ENCODE measurements around the gene SPNS1. TPM values are rescaled to one million over a fixed set of nuclear protein-coding genes. Genes with fewer than 3 reads are reported as not detected.
"Not testable (repeated sequence)": the region's sequence is repeated elsewhere in the genome, so short reads cannot be mapped to it uniquely, and the experiment has no call there.

Gene SPNS1
- total RNA-seq = 10 to 100 TPM; 21.1 to 23.6 TPM

- peaks cover 38% of the 10 kb centered on the region for H3K4me1 Mint-ChIP-seq (ENCODE audit: low read depth)
- peak within 1 kb of the TSS; percentile 99 for H3K27ac Mint-ChIP-seq
- peak; percentile 97 to 98 for ATAC-seq (replicated peaks in 1 of 2)
- H3K4me3 Mint-ChIP-seq = peak within 1 kb of the TSS; percentile 86 to 100
- H3K27me3 Mint-ChIP-seq (ENCODE audit: low read depth) = no peaks in the 10 kb centered on the region
- peaks cover 0 to 5% of the 10 kb centered on the region in 2 donors for H3K36me3 Mint-ChIP-seq (ENCODE audit: insufficient read depth in 2 of 2)
- peak; percentile 93 to 96 for DNase-seq
- no peaks in the 10 kb centered on the region for H3K9me3 Mint-ChIP-seq
Measured at GRCh38 chr16:28974437-28975157, at the start of gene SPNS1. Gene SPNS1 (plus strand): TSS chr16:28974778. CDS start chr16:28975152, 374 bp downstream.

- peak; percentile 80 to 82 for ATAC-seq (replicated peaks in 1 of 2)
- Mint-ChIP-seq H3K27ac (peak overlapping the region; percentile 99), H3K4me1 (ENCODE audit: low read depth) (peaks cover 24% of the 10 kb centered on the region), H3K27me3 (ENCODE audit: low read depth) (no peaks in the 10 kb centered on the region), H3K4me3 (peak overlapping the region; percentile 94 to 98), H3K36me3 (ENCODE audit: insufficient read depth in 2 of 2) (peaks cover 0 to 7% of the 10 kb centered on the region in 2 donors), H3K9me3 (no peaks in the 10 kb centered on the region)
- peak; percentile 89 to 93 for DNase-seq
Measured at GRCh38 chr16:28925386-28926228, 49.0 kb upstream of the SPNS1 start.

- not testable (repeated sequence) for H3K9me3 Mint-ChIP-seq; DNase-seq; H3K36me3 Mint-ChIP-seq (ENCODE audit: insufficient read depth in 2 of 2); ATAC-seq (replicated peaks in 1 of 2); H3K27me3 Mint-ChIP-seq (ENCODE audit: low read depth)
- Mint-ChIP-seq H3K4me1 (ENCODE audit: low read depth) (peaks cover 29% of the 10 kb centered on the region), H3K4me3 (peak overlapping the region; percentile 94 to 98), H3K27ac (peak overlapping the region; percentile 99)
Measured at GRCh38 chr16:28926284-28926683, 48.3 kb upstream of the SPNS1 start.

GRCh38 chr16:28927815-28928214 lies 46.8 kb upstream of the SPNS1 start:
- no peak for DNase-seq
- H3K27ac Mint-ChIP-seq = no peak overlapping the region
- peaks cover 0 to 4% of the 10 kb centered on the region in 2 donors for H3K36me3 Mint-ChIP-seq (ENCODE audit: insufficient read depth in 2 of 2)
- H3K9me3 Mint-ChIP-seq = no peaks in the 10 kb centered on the region
- peaks cover 29% of the 10 kb centered on the region for H3K4me1 Mint-ChIP-seq (ENCODE audit: low read depth)
- H3K4me3 Mint-ChIP-seq = no peak overlapping the region
- no peak for ATAC-seq (replicated peaks in 1 of 2)
- no peaks in the 10 kb centered on the region for H3K27me3 Mint-ChIP-seq (ENCODE audit: low read depth)

- H3K36me3 Mint-ChIP-seq (ENCODE audit: insufficient read depth in 2 of 2) = peaks cover 0 to 4% of the 10 kb centered on the region in 2 donors
- DNase-seq (no peak), ATAC-seq (replicated peaks in 1 of 2) (no peak)
- H3K4me3 Mint-ChIP-seq = no peak overlapping the region
- H3K27me3 Mint-ChIP-seq (ENCODE audit: low read depth) = no peaks in the 10 kb centered on the region
- H3K4me1 Mint-ChIP-seq (ENCODE audit: low read depth) = peaks cover 17% of the 10 kb centered on the region
- H3K27ac Mint-ChIP-seq = peak overlapping the region; percentile 83
- no peaks in the 10 kb centered on the region for H3K9me3 Mint-ChIP-seq
Measured at GRCh38 chr16:28930203-28930602, 44.4 kb upstream of the SPNS1 start.

GRCh38 chr16:28930652-28931051 lies 43.9 kb upstream of the SPNS1 start:
- no peaks in the 10 kb centered on the region for H3K27me3 Mint-ChIP-seq (ENCODE audit: low read depth)
- H3K27ac Mint-ChIP-seq = peak overlapping the region; percentile 83
- peaks cover 20% of the 10 kb centered on the region for H3K4me1 Mint-ChIP-seq (ENCODE audit: low read depth)
- H3K4me3 Mint-ChIP-seq = peak overlapping the region; percentile 9 to 23
- no peak for DNase-seq
- peaks cover 0 to 4% of the 10 kb centered on the region in 2 donors for H3K36me3 Mint-ChIP-seq (ENCODE audit: insufficient read depth in 2 of 2)
- peak; percentile 47 to 67 for ATAC-seq (replicated peaks in 1 of 2)
- H3K9me3 Mint-ChIP-seq = no peaks in the 10 kb centered on the region

GRCh38 chr16:28931801-28932225 lies 42.8 kb upstream of the SPNS1 start, which contains the start of gene CD19:
Gene CD19 (plus strand): TSS chr16:28931971. CDS start chr16:28932001, 30 bp downstream.
- Mint-ChIP-seq H3K4me3 (peak within 1 kb of the TSS; percentile 9 to 23), H3K4me1 (ENCODE audit: low read depth) (peaks cover 25% of the 10 kb centered on the region), H3K9me3 (no peaks in the 10 kb centered on the region), H3K27me3 (ENCODE audit: low read depth) (no peaks in the 10 kb centered on the region), H3K27ac (peak within 1 kb of the TSS; percentile 83), H3K36me3 (ENCODE audit: insufficient read depth in 2 of 2) (peaks cover 0 to 2% of the 10 kb centered on the region in 2 donors)
- DNase-seq = no peak
- ATAC-seq (replicated peaks in 1 of 2) = no peak

- ATAC-seq (replicated peaks in 1 of 2) (no peak), DNase-seq (no peak)
- H3K4me3 Mint-ChIP-seq = no peak overlapping the region
- no peaks in the 10 kb centered on the region for H3K27me3 Mint-ChIP-seq (ENCODE audit: low read depth)
- peak overlapping the region; percentile 13 for H3K27ac Mint-ChIP-seq
- no peaks in the 10 kb centered on the region for H3K9me3 Mint-ChIP-seq
- peaks cover 0 to 2% of the 10 kb centered on the region in 2 donors for H3K36me3 Mint-ChIP-seq (ENCODE audit: insufficient read depth in 2 of 2)
- peaks cover 26% of the 10 kb centered on the region for H3K4me1 Mint-ChIP-seq (ENCODE audit: low read depth)
Measured at GRCh38 chr16:28932339-28933141, 42.0 kb upstream of the SPNS1 start.

- H3K36me3 Mint-ChIP-seq (ENCODE audit: insufficient read depth in 2 of 2) = peaks cover 0 to 2% of the 10 kb centered on the region in 2 donors
- H3K4me3 Mint-ChIP-seq = no peak overlapping the region
- H3K27ac Mint-ChIP-seq = no peak overlapping the region
- DNase-seq (no peak), ATAC-seq (replicated peaks in 1 of 2) (no peak)
- no peaks in the 10 kb centered on the region for H3K9me3 Mint-ChIP-seq
- H3K27me3 Mint-ChIP-seq (ENCODE audit: low read depth) = no peaks in the 10 kb centered on the region
- peaks cover 26% of the 10 kb centered on the region for H3K4me1 Mint-ChIP-seq (ENCODE audit: low read depth)
Measured at GRCh38 chr16:28933171-28933570, 41.4 kb upstream of the SPNS1 start.

- Mint-ChIP-seq H3K27ac (no peak overlapping the region), H3K4me1 (ENCODE audit: low read depth) (peaks cover 25% of the 10 kb centered on the region), H3K9me3 (no peaks in the 10 kb centered on the region), H3K4me3 (peak overlapping the region; percentile 37 to 77), H3K27me3 (ENCODE audit: low read depth) (no peaks in the 10 kb centered on the region), H3K36me3 (ENCODE audit: insufficient read depth in 2 of 2) (peaks cover 0 to 2% of the 10 kb centered on the region in 2 donors)
- ATAC-seq (replicated peaks in 1 of 2) (no peak), DNase-seq (no peak)
Measured at GRCh38 chr16:28935346-28935745, 39.2 kb upstream of the SPNS1 start.

GRCh38 chr16:28935924-28936783 lies 38.4 kb upstream of the SPNS1 start:
- peak overlapping the region; percentile 77 to 87 for H3K4me3 Mint-ChIP-seq
- peak overlapping the region; percentile 6 for H3K27ac Mint-ChIP-seq
- H3K4me1 Mint-ChIP-seq (ENCODE audit: low read depth) = peaks cover 17% of the 10 kb centered on the region
- H3K27me3 Mint-ChIP-seq (ENCODE audit: low read depth) = no peaks in the 10 kb centered on the region
- peaks cover 0 to 2% of the 10 kb centered on the region in 2 donors for H3K36me3 Mint-ChIP-seq (ENCODE audit: insufficient read depth in 2 of 2)
- no peaks in the 10 kb centered on the region for H3K9me3 Mint-ChIP-seq
- ATAC-seq (replicated peaks in 1 of 2) (peak; percentile 99 to 100), DNase-seq (peak; percentile 92 to 94)

GRCh38 chr16:28936784-28937155 lies 37.8 kb upstream of the SPNS1 start:
- peak overlapping the region; percentile 77 to 87 for H3K4me3 Mint-ChIP-seq
- peaks cover 17% of the 10 kb centered on the region for H3K4me1 Mint-ChIP-seq (ENCODE audit: low read depth)
- H3K36me3 Mint-ChIP-seq (ENCODE audit: insufficient read depth in 2 of 2) = peaks cover 0 to 2% of the 10 kb centered on the region in 2 donors
- no peak for ATAC-seq (replicated peaks in 1 of 2)
- no peaks in the 10 kb centered on the region for H3K9me3 Mint-ChIP-seq
- H3K27ac Mint-ChIP-seq = no peak overlapping the region
- DNase-seq = no peak
- H3K27me3 Mint-ChIP-seq (ENCODE audit: low read depth) = no peaks in the 10 kb centered on the region
